ENCODE measurements around the gene LAMA3. TPM values are rescaled to one million over a fixed set of nuclear protein-coding genes. Genes with fewer than 3 reads are reported as not detected.

LAMA3 gene
- total and polyA plus RNA-seq, 2 of the 13 experiments (the other 11 are each of a cell fraction or from before 2014, with no cell fraction given): 0.45 to 2.2 TPM

GRCh38 chr18:23912356-23912755, 223.1 kb downstream of the LAMA3 start:
- Histone ChIP-seq H3K9me3 (ENCODE audit: low read length) (no peaks in the 10 kb centered on the region), H3K27me3 (ENCODE audit: control insufficient read depth in 1 of 2, insufficient read depth in 2 of 2, low read length in 2 of 2) (no peaks in the 10 kb centered on the region), H3K4me3 (replicated peaks in 1 of 3; ENCODE audit: insufficient read depth in 1 of 3, low read depth in 2 of 3, low read length in 3 of 3) (no peak overlapping the region), H3K27ac (ENCODE audit: extremely low read length, insufficient read depth, low read length) (no peak overlapping the region), H4K20me1 (ENCODE audit: insufficient read depth, low read length) (no peaks in the 10 kb centered on the region), H2AFZ (ENCODE audit: low read length) (no peak overlapping the region), H3K79me2 (ENCODE audit: insufficient read depth, low read length) (no peaks in the 10 kb centered on the region), H3K9ac (ENCODE audit: insufficient read depth, low read depth, low read length) (no peak overlapping the region), H3K4me1 (ENCODE audit: insufficient read depth, low read length) (no peaks in the 10 kb centered on the region), H3K4me2 (ENCODE audit: low read depth, low read length) (no peak overlapping the region), H3K36me3 (replicated peaks in 1 of 2; ENCODE audit: control insufficient read depth in 1 of 2, insufficient read depth in 2 of 2, low read length in 2 of 2) (no peaks in the 10 kb centered on the region)
- BruUV-seq (replicated peaks): no TSS peak
- CTCF ChIA-PET (ENCODE audit: low intra/inter-chr PET ratio, low total read pairs): no interaction called here
- POLR2A ChIA-PET: no interaction called here
- in situ Hi-C loops (cut with HindIII; ENCODE audit: extremely low pct_ligation_motif_present, low pct_unique_long_range_greater_than_20kb): no loop called here
- no peak for FAIRE-seq
- intact Hi-C loops (cut with micrococcal nuclease; ENCODE audit: unreplicated experiment): loop anchor here (10.0 kb wide), 1 partner anchor 288 kb away; no protein-coding TSS in a partner anchor
- no peak for ATAC-seq
- TF ChIP-seq E2F5 (CRISPR knock-in tag; conservative IDR thresholded peaks at IDR 0.05): no peak
- TF ChIP-seq PPARG (CRISPR knock-in tag; conservative IDR thresholded peaks at IDR 0.05): no peak
- no peak for TF ChIP-seq NFIC (IDR thresholded peaks at IDR 0.05; ENCODE audit: low read length)
- no peak for TF ChIP-seq BRF2 (CRISPR knock-in tag; IDR thresholded peaks at IDR 0.05)
- TF ChIP-seq ZNF850 (CRISPR knock-in tag; conservative IDR thresholded peaks at IDR 0.05): no peak
- TF ChIP-seq ZFP36L1 (CRISPR knock-in tag; IDR thresholded peaks at IDR 0.05): no peak
- TF ChIP-seq, protein P1, sequence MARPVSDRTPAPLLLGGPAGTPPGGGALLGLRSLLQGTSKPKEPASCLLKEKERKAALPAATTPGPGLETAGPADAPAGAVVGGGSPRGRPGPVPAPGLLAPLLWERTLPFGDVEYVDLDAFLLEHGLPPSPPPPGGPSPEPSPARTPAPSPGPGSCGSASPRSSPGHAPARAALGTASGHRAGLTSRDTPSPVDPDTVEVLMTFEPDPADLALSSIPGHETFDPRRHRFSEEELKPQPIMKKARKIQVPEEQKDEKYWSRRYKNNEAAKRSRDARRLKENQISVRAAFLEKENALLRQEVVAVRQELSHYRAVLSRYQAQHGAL (CRISPR knock-in tag; IDR thresholded peaks at IDR 0.05; ENCODE audit: not compliant biosample characterization): no peak
- TF ChIP-seq HMGXB4 (CRISPR knock-in tag; IDR thresholded peaks at IDR 0.05; ENCODE audit: borderline replicate concordance in 1 of 2, low read depth in 1 of 2): no peak
- no peak for TF ChIP-seq ZNF563 (CRISPR knock-in tag; IDR thresholded peaks at IDR 0.05)
- TF ChIP-seq POGZ (CRISPR knock-in tag; IDR thresholded peaks at IDR 0.05): no peak
- no peak for TF ChIP-seq DZIP1 (CRISPR knock-in tag; IDR thresholded peaks at IDR 0.05)
- TF ChIP-seq ELF4 (CRISPR knock-in tag; IDR thresholded peaks at IDR 0.05; ENCODE audit: borderline replicate concordance): no peak
- no peak for TF ChIP-seq ZNF761 (CRISPR knock-in tag; conservative IDR thresholded peaks at IDR 0.05)
- TF ChIP-seq, protein P2, sequence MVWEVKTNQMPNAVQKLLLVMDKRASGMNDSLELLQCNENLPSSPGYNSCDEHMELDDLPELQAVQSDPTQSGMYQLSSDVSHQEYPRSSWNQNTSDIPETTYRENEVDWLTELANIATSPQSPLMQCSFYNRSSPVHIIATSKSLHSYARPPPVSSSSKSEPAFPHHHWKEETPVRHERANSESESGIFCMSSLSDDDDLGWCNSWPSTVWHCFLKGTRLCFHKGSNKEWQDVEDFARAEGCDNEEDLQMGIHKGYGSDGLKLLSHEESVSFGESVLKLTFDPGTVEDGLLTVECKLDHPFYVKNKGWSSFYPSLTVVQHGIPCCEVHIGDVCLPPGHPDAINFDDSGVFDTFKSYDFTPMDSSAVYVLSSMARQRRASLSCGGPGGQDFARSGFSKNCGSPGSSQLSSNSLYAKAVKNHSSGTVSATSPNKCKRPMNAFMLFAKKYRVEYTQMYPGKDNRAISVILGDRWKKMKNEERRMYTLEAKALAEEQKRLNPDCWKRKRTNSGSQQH (CRISPR knock-in tag; IDR thresholded peaks at IDR 0.05; ENCODE audit: low read depth): no peak
- TF ChIP-seq BRD4 (CRISPR knock-in tag; IDR thresholded peaks at IDR 0.05): no peak
- TF ChIP-seq ZIK1 (CRISPR knock-in tag; IDR thresholded peaks at IDR 0.05; ENCODE audit: borderline replicate concordance, low read depth): no peak
- 82% methylated on average over 3 of the region's 3 CpGs for WGBS (ENCODE audit: low lambda C conversion rate)
- no peak for DNase-seq (ENCODE audit: low spot score)
